ENCODE measurements around the gene SMOC2.

The SMOC2 gene

GRCh38 chr6:168666699-168667427 lies 225.9 kb downstream of the SMOC2 start:
- no peak for FAIRE-seq

GRCh38 chr6:168667428-168667805 lies 226.4 kb downstream of the SMOC2 start:
- no peak for FAIRE-seq

DNA sequence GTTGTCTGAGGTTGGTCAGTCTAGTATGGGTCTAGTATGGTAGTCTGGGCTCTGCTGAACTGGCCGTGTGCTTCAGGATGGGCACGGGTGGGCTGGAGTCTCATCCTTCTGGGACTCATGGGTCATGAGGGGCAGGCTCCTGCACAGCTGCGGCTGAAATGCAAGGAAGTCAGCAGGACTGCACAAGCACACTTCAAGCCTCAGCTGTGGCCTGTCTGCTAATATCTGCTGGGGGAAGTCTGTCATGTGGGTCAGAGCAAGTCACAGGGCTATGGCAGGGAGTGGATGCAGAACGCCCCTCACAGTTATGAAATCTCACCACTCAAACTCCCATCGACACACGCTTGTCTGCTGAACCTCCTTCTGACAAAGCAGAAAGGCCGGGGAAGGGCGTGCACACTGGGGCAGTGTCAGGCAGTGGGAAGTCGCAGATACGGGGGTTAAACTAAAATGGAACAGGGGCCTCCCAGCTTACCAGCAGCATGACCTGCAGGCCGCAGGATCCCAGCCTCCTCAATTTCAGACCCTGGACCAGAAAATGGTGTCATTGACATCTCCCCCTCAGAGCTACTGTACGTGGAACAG lies 229.5 kb downstream of the SMOC2 start:
- FAIRE-seq = no peak

- no peak for FAIRE-seq
These were observed 230.3 kb downstream of the SMOC2 start for GRCh38 chr6:168671028-168671862.

GRCh38 chr6:168671863-168672546 lies 231.0 kb downstream of the SMOC2 start:
- FAIRE-seq = no peak

DNA sequence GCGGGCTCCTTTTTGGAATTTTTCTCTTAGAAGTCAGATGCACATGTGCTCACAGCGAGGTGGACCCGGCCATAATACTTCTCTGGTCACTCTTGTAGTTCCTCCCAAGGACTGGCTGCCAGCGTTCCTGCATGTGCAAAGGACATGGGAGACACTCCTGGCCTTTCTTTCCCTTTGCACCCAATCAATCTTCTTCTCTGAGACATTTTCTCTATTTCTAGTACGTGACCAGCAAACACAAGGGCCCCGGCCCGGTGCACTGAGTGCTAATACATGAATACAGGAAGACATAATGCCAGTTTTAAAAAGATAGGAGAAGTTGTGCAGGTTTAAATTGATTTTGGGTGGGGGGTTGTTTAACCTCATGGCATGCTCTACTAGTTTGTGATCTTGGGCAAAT lies 233.6 kb downstream of the SMOC2 start:
- FAIRE-seq = no peak

DNA sequence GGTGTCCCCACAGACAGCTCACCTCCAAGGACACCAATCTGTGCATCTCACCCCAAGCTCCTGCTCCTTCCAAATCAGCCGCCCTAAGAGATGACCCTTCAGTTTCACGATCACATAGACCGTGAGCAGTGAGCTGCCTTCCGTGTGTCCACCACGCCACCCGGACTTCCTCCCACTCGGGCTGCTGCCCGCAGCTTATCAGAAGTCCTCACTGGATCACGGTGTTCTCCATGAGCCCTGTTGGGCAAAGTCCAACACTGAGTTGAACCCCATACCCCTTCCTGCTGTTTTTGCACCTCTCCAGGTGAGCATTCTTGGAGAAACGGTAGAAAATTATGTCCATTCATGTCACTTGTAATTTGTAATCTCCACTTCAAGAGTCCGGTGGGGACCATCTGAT lies 234.4 kb downstream of the SMOC2 start:
- FAIRE-seq = no peak

GRCh38 chr6:168675933-168676551 lies 235.1 kb downstream of the SMOC2 start:
- FAIRE-seq = no peak

DNA sequence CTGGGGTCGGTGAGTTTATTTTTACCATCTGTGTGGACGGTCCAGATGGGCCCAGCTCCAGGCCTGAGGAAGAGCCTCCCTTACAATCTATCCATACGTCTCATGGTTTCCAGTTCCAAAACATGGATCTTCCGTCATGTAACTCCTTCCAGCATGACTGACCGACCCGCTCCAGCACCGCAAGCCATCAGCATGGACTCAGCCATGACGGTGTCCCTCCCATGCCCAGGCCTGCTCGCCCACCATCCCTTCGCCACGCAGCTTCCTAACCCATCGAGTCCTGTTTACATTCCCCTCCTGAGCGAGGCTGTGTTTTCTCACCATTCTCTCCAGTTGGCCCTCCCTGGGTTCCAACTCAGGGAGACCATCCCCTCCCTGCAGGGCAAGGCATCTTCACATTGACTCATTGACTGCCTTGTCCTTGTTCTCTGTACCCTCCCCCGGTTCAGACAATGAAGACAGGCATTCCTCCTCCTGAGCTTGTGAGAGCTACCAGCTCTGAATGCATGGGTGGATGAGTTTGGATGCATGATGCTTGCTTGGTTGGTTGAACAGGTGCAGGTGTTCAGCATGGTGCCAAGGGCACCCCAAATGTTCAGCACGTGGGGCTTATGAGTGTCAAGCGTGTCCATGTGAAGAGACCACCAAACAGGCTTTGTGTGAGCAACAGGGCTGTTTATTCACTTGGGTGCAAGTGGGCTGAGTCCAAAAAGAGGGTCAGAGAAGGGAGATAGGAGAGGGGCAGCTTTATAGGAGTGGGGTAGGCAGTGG lies 235.8 kb downstream of the SMOC2 start:
- no peak for FAIRE-seq

GRCh38 chr6:168677323-168677781 lies 236.4 kb downstream of the SMOC2 start:
- FAIRE-seq = peak; percentile 21

DNA sequence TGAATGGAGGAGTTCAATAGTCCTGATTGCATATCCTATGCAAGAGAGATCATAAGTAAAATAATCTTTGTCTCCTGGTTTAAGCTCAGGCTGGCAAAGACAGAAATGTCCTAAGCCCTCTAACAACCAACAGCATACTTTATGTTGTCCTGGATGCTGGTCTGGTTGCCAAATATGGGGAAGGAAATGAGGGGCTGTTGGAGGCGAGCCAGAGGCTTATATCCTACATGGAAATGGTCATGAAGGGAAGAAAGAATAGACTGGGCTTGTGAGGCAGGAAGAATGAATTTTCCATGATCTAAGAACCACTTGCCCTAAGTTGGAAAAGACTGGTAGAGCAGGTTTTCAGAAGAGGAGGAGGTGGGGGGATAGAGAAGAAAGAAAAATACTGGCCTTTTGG lies 237.1 kb downstream of the SMOC2 start:
- no peak for FAIRE-seq

DNA sequence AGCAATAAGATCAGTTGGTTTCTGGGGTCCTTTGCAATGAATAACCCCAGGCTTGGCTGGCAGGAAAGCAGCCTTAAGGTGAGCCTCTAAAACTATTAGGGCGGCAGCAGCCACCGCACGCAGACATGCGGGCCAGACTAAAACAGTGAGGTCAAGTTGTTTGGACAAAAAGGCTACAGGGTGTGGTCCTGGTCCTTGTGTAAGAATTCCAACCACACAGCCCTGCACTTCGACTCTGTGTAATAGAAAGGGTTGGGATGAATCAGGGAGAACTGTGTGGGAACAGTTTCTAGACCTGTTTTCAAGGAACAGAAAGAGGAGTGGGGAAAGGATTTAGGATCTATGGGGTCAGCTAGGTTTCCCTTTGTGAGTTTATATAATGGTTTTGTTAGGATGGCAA lies 237.6 kb downstream of the SMOC2 start:
- no peak for FAIRE-seq

DNA sequence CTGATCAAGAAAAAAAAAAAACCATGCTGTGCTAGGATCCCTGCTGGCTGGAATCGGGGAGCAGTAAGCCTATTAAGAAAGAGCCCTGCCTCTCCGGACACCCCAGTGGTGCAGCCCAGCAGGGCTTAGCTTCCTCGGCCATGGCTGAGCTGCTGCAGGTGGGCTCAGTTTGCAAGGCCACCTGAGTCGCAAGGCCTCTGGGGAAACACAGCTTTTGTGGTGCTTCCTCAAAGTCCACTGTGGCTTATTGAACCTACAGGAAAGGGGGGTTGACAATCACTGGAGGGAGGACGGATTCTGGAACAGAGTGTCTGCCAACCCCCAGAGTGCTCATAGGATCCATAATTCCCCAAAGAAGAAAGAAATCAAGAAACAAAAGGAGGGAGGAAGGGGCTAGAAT lies 240.8 kb downstream of the SMOC2 start:
- FAIRE-seq = no peak

GRCh38 chr6:168683621-168684020 lies 242.6 kb downstream of the SMOC2 start:
- no peak for FAIRE-seq

DNA sequence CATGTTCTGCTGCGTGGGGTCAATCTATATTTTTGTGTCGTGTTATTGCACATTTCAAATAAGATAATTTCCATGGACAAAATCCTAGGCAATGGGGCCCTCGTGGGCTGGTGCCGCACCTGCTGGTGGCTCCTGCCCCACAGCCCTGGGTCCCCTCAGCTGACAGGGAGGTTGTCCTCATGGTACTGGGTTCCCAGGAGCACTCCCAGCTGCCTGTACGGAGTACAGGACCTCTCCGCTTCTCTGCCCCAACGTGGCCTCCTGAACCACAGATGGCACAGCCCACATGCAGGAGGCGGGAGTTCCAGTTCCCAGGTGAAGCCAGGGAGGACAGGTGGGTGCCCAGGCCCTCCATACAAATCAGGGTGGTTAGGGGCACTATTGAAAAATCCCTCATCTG lies 243.5 kb downstream of the SMOC2 start:
- FAIRE-seq = no peak

DNA sequence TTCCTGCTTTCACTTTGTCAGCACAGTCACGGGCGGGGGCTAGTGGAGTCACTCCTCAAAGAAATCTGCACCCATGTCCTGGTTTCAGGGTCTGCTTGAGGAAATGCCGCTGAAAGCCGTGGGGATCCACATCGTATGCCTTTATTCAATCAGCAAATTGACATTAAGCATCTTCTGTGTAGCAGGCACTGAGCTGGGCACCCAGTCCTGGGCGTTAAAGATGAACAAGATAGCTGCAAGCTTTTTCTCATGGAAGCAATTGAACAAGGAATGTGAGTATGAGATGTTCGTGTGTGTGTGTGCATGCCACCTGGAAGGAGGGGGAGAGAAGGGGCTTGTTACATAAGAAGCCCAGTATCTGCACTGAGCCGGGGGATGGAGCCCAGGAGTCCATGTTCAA lies 243.9 kb downstream of the SMOC2 start:
- FAIRE-seq = no peak

DNA sequence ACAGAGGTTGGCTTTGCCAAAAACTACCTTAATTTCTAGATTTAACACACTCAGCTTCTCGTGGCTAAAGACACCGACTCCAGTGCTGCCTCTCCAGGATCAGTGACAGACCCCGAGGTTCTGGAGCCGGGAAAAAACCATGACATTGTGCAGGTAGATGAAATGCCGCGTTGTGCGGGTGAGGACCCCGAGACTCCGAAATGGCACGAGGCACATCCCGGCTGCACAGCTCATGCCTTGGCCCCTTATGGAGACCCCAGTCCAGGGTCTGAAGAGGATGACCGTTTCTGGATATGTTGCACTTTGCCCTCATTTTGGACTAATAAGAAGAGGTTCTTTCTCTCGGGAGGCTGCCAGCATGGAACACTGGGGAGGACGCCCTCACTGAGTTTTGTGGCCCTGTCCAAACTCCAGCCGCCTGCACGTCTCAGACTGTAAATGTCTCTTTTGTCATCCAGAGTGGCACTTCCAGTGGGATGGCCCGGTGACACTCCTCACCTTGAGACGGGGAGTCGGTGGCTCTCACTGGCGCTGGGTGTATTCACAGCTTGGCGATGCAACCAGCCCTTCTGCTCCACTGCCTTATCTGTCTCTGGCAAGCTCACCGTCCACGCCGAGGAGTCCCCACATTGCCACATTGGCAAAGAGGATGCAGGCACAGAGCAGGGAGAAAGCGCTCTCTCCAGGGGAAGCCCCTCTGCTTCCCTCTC lies 245.2 kb downstream of the SMOC2 start:
- FAIRE-seq = no peak

GRCh38 chr6:168686831-168687730 lies 246.1 kb downstream of the SMOC2 start:
- FAIRE-seq = no peak

DNA sequence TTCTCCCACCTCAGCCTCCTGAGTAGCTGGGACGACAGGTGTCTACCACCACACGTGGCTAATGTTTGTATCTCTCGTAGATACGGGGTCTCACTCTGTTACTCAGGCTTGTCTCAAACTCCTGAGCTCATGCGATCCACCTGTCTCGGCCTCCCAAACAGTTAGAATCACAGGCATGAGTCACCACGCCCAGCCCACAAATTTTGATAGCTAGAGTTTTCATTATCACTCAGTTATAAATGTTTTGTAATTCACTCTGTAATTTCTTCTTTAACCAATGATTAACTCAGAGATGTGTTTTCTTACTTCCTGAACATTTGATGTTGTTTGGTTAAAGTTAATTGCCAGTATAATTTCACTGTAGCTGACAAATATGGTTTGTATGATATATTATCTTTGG lies 249.3 kb downstream of the SMOC2 start:
- FAIRE-seq = no peak

DNA sequence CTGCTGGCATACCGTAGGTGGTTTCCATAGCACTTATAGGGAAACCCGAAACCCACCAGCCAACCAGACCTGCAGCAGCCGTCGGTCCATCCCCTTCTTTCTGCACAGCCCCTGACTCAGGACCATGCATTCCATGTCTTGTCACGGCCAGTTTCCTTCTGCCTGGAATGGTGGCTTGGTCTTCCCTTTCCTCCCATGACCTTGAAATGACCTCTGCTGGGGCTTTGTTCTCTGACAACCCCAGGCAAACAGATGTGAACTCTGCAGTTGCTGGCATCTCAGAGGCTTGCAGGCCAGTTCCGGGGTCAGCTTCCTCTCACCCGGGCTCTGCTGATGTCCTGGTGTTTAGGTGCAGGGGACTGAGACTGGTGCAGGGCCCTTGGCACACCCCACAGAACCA lies 250.8 kb downstream of the SMOC2 start:
- FAIRE-seq = no peak

All from endometrium (tissue), 2 donors.